GM10248 (cell line): ENCODE data around the gene SLC7A5.

Experiments used
- CTCF ChIA-PET: fragments of 300-600 bp; sonication (Branson Sonifier 250); formaldehyde crosslinking; extraction: SDS; loops from one replicate; lab custom pipeline; 2021; ENCODE audit warnings: antibody characterized with exemption; lab: Yijun Ruan, JAX
- POLR2A ChIA-PET: fragments of 350-650 bp; sonication (Branson Sonifier 250); formaldehyde crosslinking; extraction: SDS; loops from one replicate; lab custom pipeline; 2020; ENCODE audit warnings: antibody characterized with exemption; lab: Yijun Ruan, JAX
- DNase-seq: peaks from one replicate; pipeline ENCODE4 v3.0.0; 2012; ENCODE audit errors: extremely low spot score
- TF ChIP-seq, protein P1 (sequence below): IDR thresholded peaks from 2 replicates; pipeline ENCODE4 v1.5.1; 2012; ENCODE audit warnings: mild to moderate bottlenecking, low read depth; ENCODE audit errors: extremely low read depth, missing control alignments, control extremely low read depth

The SLC7A5 gene

DNA sequence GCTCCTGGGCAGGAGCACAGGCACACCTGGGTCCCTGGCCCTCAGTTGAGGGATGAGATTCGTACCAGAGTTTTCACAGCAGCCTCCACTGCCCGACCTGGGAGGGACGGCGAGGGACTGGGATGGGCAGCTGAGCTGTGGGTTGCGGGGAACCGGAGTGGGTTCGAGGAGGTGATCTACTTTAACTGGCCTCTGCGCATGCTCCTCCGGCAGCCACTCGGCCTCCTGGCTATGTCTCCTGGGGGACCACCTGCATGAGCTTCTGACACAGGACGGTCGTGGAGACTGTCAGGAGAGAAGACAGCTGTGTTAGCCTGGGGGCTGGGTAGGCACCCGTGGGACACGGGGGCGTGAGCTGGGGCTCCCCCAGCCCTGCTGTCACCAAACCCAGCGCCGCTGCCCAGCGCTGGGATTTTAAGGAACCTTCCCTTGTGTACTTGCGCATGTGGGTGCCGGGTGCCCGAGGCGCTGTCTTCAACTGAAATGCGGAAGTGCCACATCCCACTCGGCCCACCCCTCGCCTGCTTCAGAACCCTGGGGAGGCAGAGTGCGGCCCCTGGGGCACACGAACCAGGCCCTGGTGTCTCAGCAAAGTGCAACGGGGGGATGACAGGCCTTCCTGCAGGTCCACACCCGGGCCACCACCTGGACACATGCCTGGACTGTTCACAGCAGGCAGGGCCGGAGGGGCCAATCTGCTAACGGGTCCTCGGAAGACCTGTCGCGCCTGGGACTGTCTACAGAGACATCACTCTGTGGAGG, 36.4 kb downstream of the SLC7A5 start:
- TF ChIP-seq, protein P1, sequence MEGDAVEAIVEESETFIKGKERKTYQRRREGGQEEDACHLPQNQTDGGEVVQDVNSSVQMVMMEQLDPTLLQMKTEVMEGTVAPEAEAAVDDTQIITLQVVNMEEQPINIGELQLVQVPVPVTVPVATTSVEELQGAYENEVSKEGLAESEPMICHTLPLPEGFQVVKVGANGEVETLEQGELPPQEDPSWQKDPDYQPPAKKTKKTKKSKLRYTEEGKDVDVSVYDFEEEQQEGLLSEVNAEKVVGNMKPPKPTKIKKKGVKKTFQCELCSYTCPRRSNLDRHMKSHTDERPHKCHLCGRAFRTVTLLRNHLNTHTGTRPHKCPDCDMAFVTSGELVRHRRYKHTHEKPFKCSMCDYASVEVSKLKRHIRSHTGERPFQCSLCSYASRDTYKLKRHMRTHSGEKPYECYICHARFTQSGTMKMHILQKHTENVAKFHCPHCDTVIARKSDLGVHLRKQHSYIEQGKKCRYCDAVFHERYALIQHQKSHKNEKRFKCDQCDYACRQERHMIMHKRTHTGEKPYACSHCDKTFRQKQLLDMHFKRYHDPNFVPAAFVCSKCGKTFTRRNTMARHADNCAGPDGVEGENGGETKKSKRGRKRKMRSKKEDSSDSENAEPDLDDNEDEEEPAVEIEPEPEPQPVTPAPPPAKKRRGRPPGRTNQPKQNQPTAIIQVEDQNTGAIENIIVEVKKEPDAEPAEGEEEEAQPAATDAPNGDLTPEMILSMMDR = no peak
- ChIA-PET CTCF (interaction anchor here (1.2 to 3.6 kb wide), 3 partner anchors 17 to 54 kb away, joined by 3 to 21 read pairs (median 15); no protein-coding TSS in a partner anchor), POLR2A (no interaction called here)
- DNase-seq = no peak

DNA sequence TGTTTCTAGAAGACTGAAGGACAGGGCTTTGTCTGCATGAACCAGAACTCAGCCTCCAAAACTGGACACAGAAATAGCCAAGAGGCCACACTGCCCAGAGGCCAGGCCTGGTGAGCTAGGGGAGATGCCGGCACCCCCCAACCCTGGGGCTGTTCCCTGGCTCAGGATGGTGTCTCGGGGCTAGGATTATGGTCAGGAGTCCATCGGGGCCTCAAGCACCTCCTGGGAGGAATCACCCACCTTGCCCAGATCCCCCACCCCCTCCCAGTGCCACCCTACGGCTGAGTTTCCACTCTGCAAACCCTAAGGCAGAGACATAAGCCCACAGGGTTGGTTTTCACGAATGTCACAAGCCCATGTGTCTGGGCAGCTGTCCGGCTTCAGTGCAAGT, 37.2 kb downstream of the SLC7A5 start:
- TF ChIP-seq, protein P1 = no peak
- CTCF ChIA-PET = interaction anchor here (1.2 to 3.6 kb wide), 3 partner anchors 18 to 53 kb away, joined by 3 to 21 read pairs (median 15); no protein-coding TSS in a partner anchor
- POLR2A ChIA-PET = no interaction called here

GRCh38 chr16:87831421-87832136, 37.7 kb downstream of the SLC7A5 start:
- TF ChIP-seq, protein P1 = no peak
- POLR2A ChIA-PET = no interaction called here
- CTCF ChIA-PET = interaction anchor here (0.9 to 3.6 kb wide), 5 partner anchors 18 to 63 kb away, joined by 3 to 21 read pairs (median 3); no protein-coding TSS in a partner anchor
- no peak for DNase-seq

More for the DNA sequence above, 37.2 kb downstream of the SLC7A5 start:
- no peak for DNase-seq

- DNase-seq = no peak
- CTCF ChIA-PET = interaction anchor here (0.9 to 3.6 kb wide), 4 partner anchors 19 to 62 kb away, joined by 3 to 21 read pairs (median 9); no protein-coding TSS in a partner anchor
- POLR2A ChIA-PET = no interaction called here
- TF ChIP-seq, protein P1 = no peak
Observed at GRCh38 chr16:87830673-87831420, 38.5 kb downstream of the SLC7A5 start.

DNA sequence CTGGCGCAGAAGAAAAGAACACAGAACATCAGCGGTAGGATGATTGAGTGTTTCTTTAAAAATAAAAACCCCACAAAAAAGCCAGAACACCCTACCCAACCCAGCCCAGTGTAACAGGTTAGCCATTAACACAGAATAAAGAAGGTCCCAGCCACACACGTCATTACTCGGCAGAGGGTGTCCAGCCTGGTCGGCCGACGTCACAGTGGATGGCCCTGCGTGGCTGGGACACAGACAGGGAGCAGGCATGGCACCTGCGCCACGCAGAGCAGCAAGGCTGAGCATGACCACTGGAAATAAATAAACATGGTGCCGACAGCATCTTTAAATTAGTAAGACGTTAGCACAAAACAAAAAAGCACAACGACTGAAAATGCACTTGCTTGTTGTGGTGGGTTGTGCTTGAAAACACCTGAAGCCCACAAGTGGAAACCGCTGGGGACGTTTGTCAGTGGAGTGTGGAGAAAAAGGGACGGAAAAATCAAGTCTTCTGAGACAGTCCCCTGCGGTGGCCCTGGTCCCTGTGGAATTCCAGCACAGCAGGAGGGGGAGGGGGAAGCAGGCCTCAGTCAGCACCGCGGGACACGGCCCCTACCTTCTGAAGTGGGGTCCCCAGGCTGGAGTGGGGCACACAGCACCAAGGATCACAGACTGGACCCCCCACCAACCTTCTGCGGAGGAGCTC, 39.2 kb downstream of the SLC7A5 start:
- ChIA-PET CTCF (interaction anchor here (1.4 to 4.2 kb wide), 4 partner anchors 20 to 51 kb away, joined by 5 to 21 read pairs (median 18); no protein-coding TSS in a partner anchor), POLR2A (no interaction called here)
- TF ChIP-seq, protein P1 = no peak
- no peak for DNase-seq
